K562 (cell line): ENCODE measurements around the gene MYO3B. TPM values are rescaled to one million over a fixed set of nuclear protein-coding genes. Genes with fewer than 3 reads are reported as not detected.

Experiments used
- ARID4B ChIP-seq: sonication (generic); formaldehyde crosslinking; IDR thresholded peaks from 2 replicates; pipeline ENCODE4 v1.8.0; 2022; ENCODE audit warnings: mild to moderate bottlenecking, missing genetic modification reagents
- CBFB ChIP-seq: sonication (generic); formaldehyde crosslinking; IDR thresholded peaks from 2 replicates; pipeline ENCODE4 v1.4.0; 2020; ENCODE audit warnings: mild to moderate bottlenecking, missing genetic modification reagents
- CEBPB ChIP-seq: fragments of 450-650 bp; IDR thresholded peaks from 2 replicates; pipeline ENCODE4 v1.6.1; 2016; ENCODE audit warnings: missing genetic modification characterization, missing compliant biosample characterization
- CHD2 ChIP-seq: IDR thresholded peaks from 2 replicates; pipeline ENCODE4 v1.6.1; 2011; ENCODE audit warnings: low read depth, low read length
- CSDE1 ChIP-seq, 2 experiments: fragments of 450-650 bp; IDR thresholded peaks; 2 replicates each; pipeline ENCODE4 v1.6.1; 2016; ENCODE audit warnings: mild to moderate bottlenecking in 1 of 2
- CTCF ChIP-seq, 3 experiments: IDR thresholded peaks in 2 of 3; conservative IDR thresholded peaks in 1 of 3; 2 replicates each; pipeline ENCODE4 v1.5.1; 2011 to 2012; ENCODE audit warnings: low read length in 3 of 3, mild to moderate bottlenecking in 3 of 3, control low read depth in 2 of 3, improper control_type of control experiment in 1 of 3, inconsistent platforms in 1 of 3, low read depth in 1 of 3, mixed read lengths in 1 of 3, moderate library complexity in 1 of 3; ENCODE audit not compliant: insufficient read depth in 2 of 3
- DACH1 ChIP-seq: fragments of 450-650 bp; IDR thresholded peaks from 2 replicates; pipeline ENCODE4 v1.6.1; 2018; ENCODE audit not compliant: partially characterized antibody
- FOXJ2 ChIP-seq: fragments of 200-800 bp; sonication (Bioruptor generic); IDR thresholded peaks from 2 replicates; pipeline ENCODE4 v1.6.1; 2016; ENCODE audit warnings: missing genetic modification characterization, missing compliant biosample characterization
- FOXK2 ChIP-seq, 2 experiments: fragments of 450-650 bp; IDR thresholded peaks in 1 of 2; conservative IDR thresholded peaks in 1 of 2; 2 replicates each; pipeline ENCODE4 v1.6.1; 2016; ENCODE audit warnings: low read depth in 2 of 2, mild to moderate bottlenecking in 1 of 2
- HDAC1 ChIP-seq, 2 experiments: fragments of 450-650 bp; IDR thresholded peaks; 2 replicates each; pipeline ENCODE4 v1.6.1; 2016 to 2017; ENCODE audit warnings: inconsistent platforms in 1 of 2, mild to moderate bottlenecking in 1 of 2, moderate library complexity in 1 of 2
- HDAC3 ChIP-seq: fragments of 450-650 bp; IDR thresholded peaks from 2 replicates; pipeline ENCODE4 v1.6.1; 2018; ENCODE audit warnings: borderline replicate concordance, mild to moderate bottlenecking, moderate library complexity; ENCODE audit not compliant: partially characterized antibody
- KAT8 ChIP-seq: fragments of 450-650 bp; IDR thresholded peaks from 2 replicates; pipeline ENCODE4 v1.6.1; 2016; ENCODE audit warnings: low read depth, mild to moderate bottlenecking
- KDM1A ChIP-seq, 2 experiments: fragments of 450-650 bp; IDR thresholded peaks; 2 replicates each; pipeline ENCODE4 v1.6.1; 2016; ENCODE audit warnings: mild to moderate bottlenecking in 2 of 2
- MCM7 ChIP-seq, 2 experiments: fragments of 450-650 bp; IDR thresholded peaks; 2 replicates each; pipeline ENCODE4 v1.6.1; 2016 to 2018
- MIER1 ChIP-seq: fragments of 450-650 bp; IDR thresholded peaks from 2 replicates; pipeline ENCODE4 v1.6.1; 2016; ENCODE audit warnings: antibody characterized with exemption, mild to moderate bottlenecking, low read depth
- PHF20 ChIP-seq: fragments of 450-650 bp; IDR thresholded peaks from 2 replicates; pipeline ENCODE4 v1.6.1; 2018; ENCODE audit not compliant: partially characterized antibody
- PHF8 ChIP-seq: fragments of 200-600 bp; sonication (generic); IDR thresholded peaks from 2 replicates; pipeline ENCODE4 v1.6.1; 2012; ENCODE audit warnings: mixed run types, mild to moderate bottlenecking, inconsistent platforms, low read length, moderate library complexity, borderline replicate concordance
- THRA ChIP-seq: fragments of 450-650 bp; IDR thresholded peaks from 2 replicates; pipeline ENCODE4 v1.6.1; 2017; ENCODE audit warnings: mild to moderate bottlenecking, moderate library complexity
- ZBTB34 ChIP-seq: fragments of 250-450 bp; sonication (Bioruptor Pico); IDR thresholded peaks from 2 replicates; pipeline ENCODE4 v1.8.0; 2021; ENCODE audit warnings: mild to moderate bottlenecking, moderate library complexity
- ZNF77 ChIP-seq: fragments of 250-450 bp; sonication (Bioruptor Pico); IDR thresholded peaks from 2 replicates; pipeline ENCODE4 v1.5.0; 2020
- polyA plus RNA-seq, 8 experiments: library from polyadenylated mRNA; depleted of rRNA in 4 of 8; stranded (reverse) in 5 of 8; unstranded in 3 of 8; fragments of >200 nt; fragmentation: Nextera tagmentation in 2 of 8; fragmentation: Illumina TruSeq in 1 of 8; extraction: Ambion mirVana in 2 of 8; extraction: Trizol in 1 of 8; gene quantifications; 2 replicates each; pipeline versions ENCODE4 v1.2.1 to v1.2.3, GENCODE V29; 2011 to 2014; ENCODE audit warnings: inconsistent platforms in 1 of 8, missing spikeins in 1 of 8
- total RNA-seq, 7 experiments: library from RNA; depleted of rRNA in 6 of 7; stranded (reverse); fragments of >200 nt in 6 of 7; fragmentation: Illumina TruSeq in 2 of 7; extraction: Trizol in 2 of 7; gene quantifications; 2 replicates each; pipeline versions ENCODE4 v1.2.1 to v1.2.3, GENCODE V29; 2011 to 2021; ENCODE audit warnings: low replicate concordance in 1 of 7

The MYO3B gene
- total and polyA plus RNA-seq, 9 of the 15 experiments (the other 6 are each of a cell fraction or from before 2014, with no cell fraction given), result 2.7 to 6.5 (median 3.6) TPM

GRCh38 chr2:170362871-170363631 lies 185.1 kb downstream of the MYO3B start (continued):
- TF ChIP-seq ARID4B (no peak), MIER1 (no peak), ZNF77 (no peak), PHF20 (no peak), HDAC3 (no peak), KAT8 (no peak), CTCF (IDR thresholded peaks at IDR 0.05 in 2 of 3, conservative IDR thresholded peaks at IDR 0.05 in 1 of 3; ENCODE audit: insufficient read depth in 2 of 3, low read depth in 1 of 3, low read length in 3 of 3) (peak; percentile 31 to 55 (median 47); a peak in 4 of 6 replicates), PHF8 (no peak), DACH1 (no peak), CBFB (CRISPR knock-in tag) (no peak), CEBPB (tag) (peak; percentile 73), KDM1A (IDR thresholded peaks at IDR 0.05) (peak; percentile 73 to 78), ZBTB34 (CRISPR knock-in tag) (no peak), THRA (no peak), CSDE1 (IDR thresholded peaks at IDR 0.05) (no peak), FOXK2 (conservative IDR thresholded peaks at IDR 0.05 in 1 of 2, IDR thresholded peaks at IDR 0.05 in 1 of 2; ENCODE audit: low read depth in 2 of 2) (peak; percentile 80 to 90; a peak in 3 of 4 replicates), CHD2 (no peak), MCM7 (IDR thresholded peaks at IDR 0.05) (no peak), FOXJ2 (tag) (peak; percentile 69), HDAC1 (IDR thresholded peaks at IDR 0.05) (peak in 1 of 2 experiments; percentile 59; a peak in 2 of 4 replicates)
